ENCODE results near the gene PCIF1. TPM values are rescaled to one million over a fixed set of nuclear protein-coding genes. Genes with fewer than 3 reads are reported as not detected.

The PCIF1 gene
- total and polyA plus RNA-seq, 9 of the 15 experiments (the other 6 are each of a cell fraction or from before 2014, with no cell fraction given), result 5.8 to 29.4 (median 11.3) TPM

- TF ChIP-seq RBFOX2 (IDR thresholded peaks at IDR 0.05; ENCODE audit: low read depth, low read length) (peak; percentile 98), SAP30 (IDR thresholded peaks at IDR 0.05; ENCODE audit: borderline replicate concordance, insufficient read depth, low read depth, low read length, poor library complexity, severe bottlenecking) (no peak), BCOR (IDR thresholded peaks at IDR 0.05) (no peak), NCOA4 (IDR thresholded peaks at IDR 0.05; ENCODE audit: partially characterized antibody) (no peak), ZBTB11 (CRISPR knock-in tag; IDR thresholded peaks at IDR 0.05) (peak in 1 of 3 experiments; percentile 72; a peak in 3 of 6 replicates), CREM (IDR thresholded peaks at IDR 0.05; ENCODE audit: low read depth) (0 out of 2 replicates have a peak, but pooled peaks have one; percentile 13), MEIS2 (IDR thresholded peaks at IDR 0.05; ENCODE audit: partially characterized antibody) (peak; percentile 82), FOSL1 (tag; conservative IDR thresholded peaks at IDR 0.05) (no peak), MXI1 (IDR thresholded peaks at IDR 0.05; ENCODE audit: low read depth, low read length) (no peak), KLF1 (tag; IDR thresholded peaks at IDR 0.05) (0 out of 2 replicates have a peak, but pooled peaks have one; percentile 52), CEBPG (CRISPR knock-in tag; IDR thresholded peaks at IDR 0.05) (no peak), CEBPG (tag; conservative IDR thresholded peaks at IDR 0.05 in 1 of 2, IDR thresholded peaks at IDR 0.05 in 1 of 2) (no peak; a peak in 1 of 4 replicates), ZKSCAN8 (CRISPR knock-in tag; IDR thresholded peaks at IDR 0.05) (no peak), KLF13 (tag; IDR thresholded peaks at IDR 0.05; ENCODE audit: borderline replicate concordance, low read depth) (peak; percentile 68; the same call in 1 of the 2 replicates), DMBX1 (CRISPR knock-in tag; IDR thresholded peaks at IDR 0.05; ENCODE audit: borderline replicate concordance) (no peak), PURB (CRISPR knock-in tag; IDR thresholded peaks at IDR 0.05; ENCODE audit: low read depth) (no peak), SRSF3 (IDR thresholded peaks at IDR 0.05; ENCODE audit: insufficient read depth, low read length) (no peak)
- TF ChIP-seq, protein P1, sequence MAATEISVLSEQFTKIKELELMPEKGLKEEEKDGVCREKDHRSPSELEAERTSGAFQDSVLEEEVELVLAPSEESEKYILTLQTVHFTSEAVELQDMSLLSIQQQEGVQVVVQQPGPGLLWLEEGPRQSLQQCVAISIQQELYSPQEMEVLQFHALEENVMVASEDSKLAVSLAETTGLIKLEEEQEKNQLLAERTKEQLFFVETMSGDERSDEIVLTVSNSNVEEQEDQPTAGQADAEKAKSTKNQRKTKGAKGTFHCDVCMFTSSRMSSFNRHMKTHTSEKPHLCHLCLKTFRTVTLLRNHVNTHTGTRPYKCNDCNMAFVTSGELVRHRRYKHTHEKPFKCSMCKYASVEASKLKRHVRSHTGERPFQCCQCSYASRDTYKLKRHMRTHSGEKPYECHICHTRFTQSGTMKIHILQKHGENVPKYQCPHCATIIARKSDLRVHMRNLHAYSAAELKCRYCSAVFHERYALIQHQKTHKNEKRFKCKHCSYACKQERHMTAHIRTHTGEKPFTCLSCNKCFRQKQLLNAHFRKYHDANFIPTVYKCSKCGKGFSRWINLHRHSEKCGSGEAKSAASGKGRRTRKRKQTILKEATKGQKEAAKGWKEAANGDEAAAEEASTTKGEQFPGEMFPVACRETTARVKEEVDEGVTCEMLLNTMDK (IDR thresholded peaks at IDR 0.05; ENCODE audit: borderline replicate concordance, insufficient read depth, low read depth, low read length, poor library complexity, severe bottlenecking), result peak; percentile 54
- TF ChIP-seq, protein P2, sequence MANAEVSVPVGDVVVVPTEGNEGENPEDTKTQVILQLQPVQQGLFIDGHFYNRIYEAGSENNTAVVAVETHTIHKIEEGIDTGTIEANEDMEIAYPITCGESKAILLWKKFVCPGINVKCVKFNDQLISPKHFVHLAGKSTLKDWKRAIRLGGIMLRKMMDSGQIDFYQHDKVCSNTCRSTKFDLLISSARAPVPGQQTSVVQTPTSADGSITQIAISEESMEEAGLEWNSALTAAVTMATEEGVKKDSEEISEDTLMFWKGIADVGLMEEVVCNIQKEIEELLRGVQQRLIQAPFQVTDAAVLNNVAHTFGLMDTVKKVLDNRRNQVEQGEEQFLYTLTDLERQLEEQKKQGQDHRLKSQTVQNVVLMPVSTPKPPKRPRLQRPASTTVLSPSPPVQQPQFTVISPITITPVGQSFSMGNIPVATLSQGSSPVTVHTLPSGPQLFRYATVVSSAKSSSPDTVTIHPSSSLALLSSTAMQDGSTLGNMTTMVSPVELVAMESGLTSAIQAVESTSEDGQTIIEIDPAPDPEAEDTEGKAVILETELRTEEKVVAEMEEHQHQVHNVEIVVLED (CRISPR knock-in tag; IDR thresholded peaks at IDR 0.05), result peak; percentile 65
Measured at GRCh38 chr20:45934586-45935415, at the start of gene PCIF1 (continued).

All from K562 (cell line).